Osteoblast (primary cell): ENCODE measurements around the gene HOXA10. TPM values are rescaled to one million over a fixed set of nuclear protein-coding genes. Genes with fewer than 3 reads are reported as not detected.
A peak's percentile ranks its signal among the peaks of the same experiment; 100 is the strongest.

Experiments used
- DNase-seq: peaks from one replicate; pipeline ENCODE4 v3.0.0; 2011; ENCODE audit warnings: low spot score, mixed read lengths; ENCODE audit not compliant: insufficient read length; ENCODE audit errors: missing footprints
- H2AFZ ChIP-seq: 2 replicates; pipeline ENCODE4 v1.6.0; 2011; ENCODE audit warnings: mild to moderate bottlenecking, low read length
- H3K27ac ChIP-seq: 2 replicates; pipeline ENCODE4 v1.5.1; 2011; ENCODE audit warnings: mild to moderate bottlenecking, low read depth, low read length, moderate library complexity
- H3K27me3 ChIP-seq: 2 replicates; pipeline ENCODE4 v1.6.0; 2012; ENCODE audit warnings: mild to moderate bottlenecking, control low read depth, inconsistent platforms, low read length, moderate library complexity; ENCODE audit not compliant: insufficient read depth
- H3K36me3 ChIP-seq: 2 replicates; pipeline ENCODE4 v1.5.1; 2011; ENCODE audit warnings: mild to moderate bottlenecking, low read length, control low read depth, moderate library complexity; ENCODE audit not compliant: insufficient read depth
- H3K4me1 ChIP-seq: 2 replicates; pipeline ENCODE4 v1.5.1; 2011; ENCODE audit warnings: mild to moderate bottlenecking, low read length, control low read depth, moderate library complexity; ENCODE audit not compliant: insufficient read depth
- H3K4me2 ChIP-seq: 2 replicates; pipeline ENCODE4 v1.6.0; 2011; ENCODE audit warnings: mild to moderate bottlenecking, low read length; ENCODE audit not compliant: insufficient read depth
- H3K4me3 ChIP-seq: fragments of 200-600 bp; sonication (generic); 3 replicates; pipeline ENCODE4 v1.5.1; 2012; ENCODE audit warnings: mild to moderate bottlenecking, low read length, inconsistent platforms; ENCODE audit not compliant: insufficient read depth
- H3K79me2 ChIP-seq: 2 replicates; pipeline ENCODE4 v1.6.0; 2012; ENCODE audit warnings: mild to moderate bottlenecking, low read length, control low read depth, inconsistent platforms; ENCODE audit not compliant: insufficient read depth
- H3K9me3 ChIP-seq: 2 replicates; pipeline ENCODE4 v1.5.1; 2011; ENCODE audit warnings: low read depth, low read length, control low read depth
- H4K20me1 ChIP-seq: 2 replicates; pipeline ENCODE4 v1.6.0; 2012; ENCODE audit warnings: mild to moderate bottlenecking, low read length, control low read depth; ENCODE audit not compliant: insufficient read depth
- total RNA-seq: library from RNA; depleted of rRNA; stranded (reverse); fragments of >200 nt; gene quantifications from 2 replicates; pipeline ENCODE4 v1.2.3, GENCODE V29; 2012
- TF ChIP-seq, protein P1 (sequence below): IDR thresholded peaks from 2 replicates; pipeline ENCODE4 v1.5.1; 2011; ENCODE audit warnings: mild to moderate bottlenecking, low read depth, low read length, moderate library complexity; ENCODE audit errors: extremely low read depth

Gene HOXA10
- total RNA-seq, 1 donor = 43.1 TPM

DNA sequence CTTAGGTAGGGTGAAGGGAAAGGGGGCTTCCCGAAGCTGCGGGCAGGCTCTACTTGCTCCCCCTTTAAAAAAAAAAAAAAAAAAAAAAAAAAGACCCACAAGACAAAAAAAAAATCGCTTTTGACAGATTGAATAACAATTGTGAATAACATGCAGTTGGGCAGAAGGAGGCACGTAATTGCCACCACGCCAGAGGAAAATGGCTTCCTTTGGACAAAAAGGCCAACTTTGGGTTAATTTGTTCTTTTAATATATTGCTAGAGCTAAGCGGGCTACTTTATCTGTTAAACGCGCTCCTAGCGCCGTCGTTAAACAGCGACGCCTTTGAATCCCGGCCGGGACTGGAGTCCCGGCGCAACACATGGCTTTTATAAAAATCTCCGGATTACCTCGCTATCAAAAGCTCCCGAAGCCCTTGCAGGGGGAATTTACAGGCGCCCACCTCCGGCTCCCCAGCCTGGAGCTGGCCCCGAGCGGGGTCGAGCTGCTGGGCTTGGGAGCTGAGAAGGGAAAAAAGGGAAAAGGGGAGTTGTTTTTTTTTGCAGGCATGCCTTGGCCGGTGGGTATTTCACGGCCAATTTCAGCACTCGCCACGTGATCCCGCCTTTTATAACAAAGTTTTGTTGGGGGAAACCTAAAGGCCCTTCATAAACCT is 9.7 kb upstream of the HOXA10 start:
- TF ChIP-seq, protein P1, sequence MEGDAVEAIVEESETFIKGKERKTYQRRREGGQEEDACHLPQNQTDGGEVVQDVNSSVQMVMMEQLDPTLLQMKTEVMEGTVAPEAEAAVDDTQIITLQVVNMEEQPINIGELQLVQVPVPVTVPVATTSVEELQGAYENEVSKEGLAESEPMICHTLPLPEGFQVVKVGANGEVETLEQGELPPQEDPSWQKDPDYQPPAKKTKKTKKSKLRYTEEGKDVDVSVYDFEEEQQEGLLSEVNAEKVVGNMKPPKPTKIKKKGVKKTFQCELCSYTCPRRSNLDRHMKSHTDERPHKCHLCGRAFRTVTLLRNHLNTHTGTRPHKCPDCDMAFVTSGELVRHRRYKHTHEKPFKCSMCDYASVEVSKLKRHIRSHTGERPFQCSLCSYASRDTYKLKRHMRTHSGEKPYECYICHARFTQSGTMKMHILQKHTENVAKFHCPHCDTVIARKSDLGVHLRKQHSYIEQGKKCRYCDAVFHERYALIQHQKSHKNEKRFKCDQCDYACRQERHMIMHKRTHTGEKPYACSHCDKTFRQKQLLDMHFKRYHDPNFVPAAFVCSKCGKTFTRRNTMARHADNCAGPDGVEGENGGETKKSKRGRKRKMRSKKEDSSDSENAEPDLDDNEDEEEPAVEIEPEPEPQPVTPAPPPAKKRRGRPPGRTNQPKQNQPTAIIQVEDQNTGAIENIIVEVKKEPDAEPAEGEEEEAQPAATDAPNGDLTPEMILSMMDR = no peak
- Histone ChIP-seq H4K20me1 (no peaks in the 10 kb centered on the region), H3K4me2 (peak overlapping the region; percentile 96), H3K36me3 (peaks cover 8% of the 10 kb centered on the region), H3K9me3 (no peaks in the 10 kb centered on the region), H3K4me3 (peak overlapping the region; percentile 92), H3K79me2 (peaks cover 96% of the 10 kb centered on the region), H3K4me1 (peaks cover 57% of the 10 kb centered on the region), H3K27ac (peak overlapping the region; percentile 95), H2AFZ (peak overlapping the region; percentile 12), H3K27me3 (no peaks in the 10 kb centered on the region)
- peak; percentile 91 for DNase-seq

DNA sequence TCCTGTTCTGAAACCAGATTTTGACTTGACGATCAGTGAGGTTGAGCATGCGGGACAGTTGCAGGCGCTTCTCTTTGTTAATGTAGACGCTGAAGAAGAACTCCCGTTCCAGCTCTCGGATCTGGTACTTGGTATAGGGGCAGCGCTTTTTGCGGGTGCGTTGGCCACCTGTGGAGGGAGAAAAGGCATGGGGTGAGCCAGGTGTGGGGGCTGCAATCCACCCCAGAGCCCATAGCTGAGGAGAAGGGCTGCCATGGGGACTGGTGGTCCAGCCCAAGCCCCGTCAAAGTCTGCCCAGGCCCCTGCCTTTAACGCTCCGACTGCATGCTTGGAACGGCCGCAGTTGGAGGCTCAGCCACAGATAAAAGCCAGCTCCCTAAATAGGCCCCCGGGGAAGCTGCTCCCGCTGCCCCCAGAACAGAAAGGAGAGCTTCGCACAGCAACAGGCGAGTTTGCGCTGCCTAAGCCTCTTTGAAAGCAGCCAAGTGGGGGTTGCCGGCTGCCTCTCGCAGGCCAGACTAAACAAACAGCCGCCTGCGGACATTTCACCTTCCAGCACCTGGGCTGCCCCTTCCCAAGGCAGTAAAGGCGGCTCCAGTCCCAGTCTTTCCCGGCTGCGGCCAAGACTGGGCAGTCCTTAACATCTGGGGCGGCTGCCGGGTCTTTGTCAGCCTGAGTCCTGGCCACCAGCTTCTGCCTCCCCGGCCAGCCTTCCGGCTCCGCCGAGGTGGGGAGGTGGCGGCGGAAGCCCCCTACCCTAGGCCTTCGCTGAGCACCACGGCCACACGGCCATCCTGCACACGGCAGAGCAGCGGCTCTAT is 9.0 kb upstream of the HOXA10 start:
- DNase-seq = peak; percentile 91
- Histone ChIP-seq H3K4me2 (peak overlapping the region; percentile 96), H2AFZ (peak overlapping the region; percentile 4), H3K4me1 (peaks cover 53% of the 10 kb centered on the region), H3K4me3 (peak overlapping the region; percentile 92), H3K9me3 (no peaks in the 10 kb centered on the region), H4K20me1 (no peaks in the 10 kb centered on the region), H3K27me3 (no peaks in the 10 kb centered on the region), H3K27ac (peak overlapping the region; percentile 95), H3K79me2 (peaks cover 96% of the 10 kb centered on the region), H3K36me3 (peaks cover 8% of the 10 kb centered on the region)
- TF ChIP-seq, protein P1 = no peak

DNA sequence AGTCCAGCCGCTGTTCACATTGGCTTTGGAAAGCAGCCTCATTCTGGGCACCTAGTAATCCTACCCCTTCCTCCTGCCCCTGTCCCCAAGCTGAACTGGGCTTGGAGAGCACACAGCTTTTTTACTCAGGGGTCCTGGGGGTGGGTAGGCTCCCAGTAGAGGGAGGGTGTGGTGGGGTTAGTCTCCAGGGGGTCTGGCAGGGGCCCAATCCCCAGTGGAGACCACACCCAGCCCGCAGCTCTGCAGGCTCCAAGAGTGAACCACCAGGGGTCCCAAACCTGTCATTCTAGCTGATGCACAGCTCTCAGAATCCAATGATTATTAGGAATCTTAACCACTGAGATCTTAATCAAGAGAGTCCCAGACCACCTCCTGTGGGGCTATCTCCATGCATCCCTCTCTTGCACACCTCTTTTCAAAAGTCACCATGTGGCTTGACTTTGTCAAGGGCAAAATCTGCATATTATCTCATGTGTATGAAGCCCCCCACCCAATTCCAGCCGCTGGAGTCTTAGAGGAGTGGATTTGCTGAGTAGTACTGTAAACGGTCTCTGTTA is 8.2 kb upstream of the HOXA10 start:
- peaks cover 8% of the 10 kb centered on the region for H3K36me3 ChIP-seq
- H3K27me3 ChIP-seq = no peaks in the 10 kb centered on the region
- H3K9me3 ChIP-seq = no peaks in the 10 kb centered on the region
- peak; percentile 79 for DNase-seq
- H2AFZ ChIP-seq = no peak overlapping the region
- TF ChIP-seq, protein P1 = no peak
- peak overlapping the region; percentile 95 for H3K27ac ChIP-seq
- H3K4me3 ChIP-seq = peak overlapping the region; percentile 92
- H3K4me2 ChIP-seq = peak overlapping the region; percentile 96
- H3K79me2 ChIP-seq = peaks cover 96% of the 10 kb centered on the region
- no peaks in the 10 kb centered on the region for H4K20me1 ChIP-seq
- peaks cover 54% of the 10 kb centered on the region for H3K4me1 ChIP-seq
